OCI-LY1 (cell line): ENCODE measurements around the gene FLYWCH1.
"Not testable (repeated sequence)": the region's sequence is repeated elsewhere in the genome, so short reads cannot be mapped to it uniquely, and the experiment has no call there.

Experiments
- H2AFZ ChIP-seq: fragments of 200-600 bp; sonication (generic), shearing (Covaris generic); 2 replicates; pipeline ENCODE4 v1.6.0; 2014; ENCODE audit warnings: antibody characterized with exemption, mild to moderate bottlenecking, low read length
- H3F3A ChIP-seq: fragments of 200-600 bp; sonication (generic), shearing (Covaris generic); 2 replicates; pipeline ENCODE4 v1.6.0; 2014; ENCODE audit warnings: mild to moderate bottlenecking, antibody characterized with exemption, low read length, moderate library complexity; ENCODE audit not compliant: insufficient read depth
- H3K27ac ChIP-seq: fragments of 200-600 bp; sonication (generic); 2 replicates; pipeline ENCODE4 v1.5.1; 2014; ENCODE audit warnings: low read length, mixed run types, mild to moderate bottlenecking, low read depth; ENCODE audit not compliant: poor library complexity, severe bottlenecking
- H3K27me3 ChIP-seq: fragments of 200-600 bp; sonication (generic); 2 replicates; pipeline ENCODE4 v1.6.0; 2014; ENCODE audit warnings: antibody characterized with exemption, mild to moderate bottlenecking, low read length, moderate library complexity; ENCODE audit not compliant: insufficient read depth
- H3K36me3 ChIP-seq: fragments of 200-600 bp; sonication (generic); 2 replicates; pipeline ENCODE4 v1.6.1; 2014; ENCODE audit warnings: mild to moderate bottlenecking, antibody characterized with exemption, low read length, moderate library complexity, mixed read lengths; ENCODE audit not compliant: insufficient read depth
- H3K4me1 ChIP-seq: fragments of 200-600 bp; sonication (generic); 2 replicates; pipeline ENCODE4 v1.5.1; 2014; ENCODE audit warnings: mild to moderate bottlenecking, low read length, moderate library complexity; ENCODE audit not compliant: insufficient read depth, severe bottlenecking
- H3K4me2 ChIP-seq: fragments of 200-600 bp; sonication (generic), shearing (Covaris generic); 2 replicates; pipeline ENCODE4 v1.6.1; 2014; ENCODE audit warnings: low read length
- H3K4me3 ChIP-seq: fragments of 200-600 bp; sonication (generic); 2 replicates; pipeline ENCODE4 v1.5.1; 2014; ENCODE audit warnings: low read length, low read depth, mild to moderate bottlenecking, mixed read lengths; ENCODE audit not compliant: poor library complexity, severe bottlenecking
- H3K79me2 ChIP-seq: fragments of 200-600 bp; shearing (Covaris generic); 2 replicates; pipeline ENCODE4 v1.6.1; 2016; ENCODE audit warnings: mixed run types, low read length, mixed read lengths; ENCODE audit not compliant: insufficient read depth
- H3K9ac ChIP-seq: fragments of 200-600 bp; sonication (generic), shearing (Covaris generic); 2 replicates; pipeline ENCODE4 v1.6.1; 2014; ENCODE audit warnings: mild to moderate bottlenecking, low read length, mixed read lengths
- H3K9me2 ChIP-seq: fragments of 200-600 bp; sonication (generic), shearing (Covaris generic); 2 replicates; pipeline ENCODE4 v1.6.1; 2014; ENCODE audit warnings: low read depth, mild to moderate bottlenecking, low read length, mixed read lengths
- H3K9me3 ChIP-seq: fragments of 200-600 bp; shearing (Covaris generic); 2 replicates; pipeline ENCODE4 v1.6.1; 2014; ENCODE audit warnings: low read length, mixed read lengths
- H4K20me1 ChIP-seq: fragments of 200-600 bp; sonication (generic), shearing (Covaris generic); 2 replicates; pipeline ENCODE4 v1.6.0; 2016; ENCODE audit warnings: mild to moderate bottlenecking, low read length; ENCODE audit not compliant: insufficient read depth
- CTCF ChIP-seq: fragments of 200-600 bp; sonication (generic), shearing (Covaris generic); IDR thresholded peaks from 2 replicates; pipeline ENCODE4 v1.5.1; 2017; ENCODE audit warnings: mild to moderate bottlenecking, antibody characterized with exemption, low read length, moderate library complexity, mixed read lengths
- EZH2 ChIP-seq: fragments of 200-600 bp; sonication (generic), shearing (Covaris generic); IDR thresholded peaks from 2 replicates; pipeline ENCODE4 v1.8.0; 2017; ENCODE audit warnings: borderline replicate concordance, mixed run types, mild to moderate bottlenecking, antibody characterized with exemption, low read length, moderate library complexity, mixed read lengths

FLYWCH1 gene

GRCh38 chr16:2927010-2927646, 15.4 kb downstream of the FLYWCH1 start:
- Histone ChIP-seq H3K9ac (no peak overlapping the region), H3K9me2 (no peaks in the 10 kb centered on the region), H2AFZ (no peak overlapping the region), H3K27ac (no peak overlapping the region), H3K4me2 (peak overlapping the region; percentile 51; the same call in 1 of the 2 replicates), H3K27me3 (no peaks in the 10 kb centered on the region), H3K9me3 (no peaks in the 10 kb centered on the region), H3K79me2 (no peaks in the 10 kb centered on the region), H3F3A (no peaks in the 10 kb centered on the region), H3K36me3 (peaks cover 4% of the 10 kb centered on the region; the same call in 1 of the 2 replicates), H4K20me1 (no peaks in the 10 kb centered on the region), H3K4me3 (peak overlapping the region; percentile 25), H3K4me1 (peaks cover 4% of the 10 kb centered on the region)
- TF ChIP-seq CTCF = peak; percentile 95
- TF ChIP-seq EZH2 = no peak

- H3K36me3 ChIP-seq, H4K20me1 ChIP-seq, H3K9ac ChIP-seq: not testable (repeated sequence)
These were observed 16.4 kb downstream of the FLYWCH1 start for GRCh38 chr16:2928151-2928550.

DNA sequence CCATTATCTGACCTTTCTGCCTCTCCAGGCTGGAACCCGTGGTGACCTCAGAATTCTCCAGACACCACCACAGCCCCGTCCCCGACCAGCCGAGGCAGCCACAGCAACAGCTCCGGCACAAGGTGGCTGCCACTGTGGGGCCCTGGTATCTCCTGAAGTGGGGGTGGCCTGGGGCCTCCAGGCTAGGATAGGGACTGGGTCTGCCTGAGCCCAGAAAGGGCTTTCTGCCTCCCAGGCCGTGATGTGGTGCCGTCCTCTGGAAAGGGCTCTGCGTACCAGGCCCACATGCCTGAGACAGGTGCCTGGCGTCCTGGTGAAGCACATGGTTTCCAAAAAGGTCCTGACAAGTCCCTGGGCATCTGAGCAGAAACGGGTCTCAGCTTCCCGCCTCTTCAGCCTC, 17.1 kb downstream of the FLYWCH1 start:
- H3K9me2 ChIP-seq = no peaks in the 10 kb centered on the region
- no peak overlapping the region for H2AFZ ChIP-seq
- no peaks in the 10 kb centered on the region for H4K20me1 ChIP-seq
- no peak overlapping the region for H3K27ac ChIP-seq
- no peak for TF ChIP-seq CTCF
- TF ChIP-seq EZH2 = no peak
- no peak overlapping the region for H3K4me2 ChIP-seq
- H3K9me3 ChIP-seq = no peaks in the 10 kb centered on the region
- no peaks in the 10 kb centered on the region; the same call in 1 of the 2 replicates for H3K36me3 ChIP-seq
- H3K79me2 ChIP-seq = no peaks in the 10 kb centered on the region
- no peak overlapping the region for H3K4me3 ChIP-seq
- H3F3A ChIP-seq = no peaks in the 10 kb centered on the region
- H3K9ac ChIP-seq = no peak overlapping the region
- no peaks in the 10 kb centered on the region for H3K27me3 ChIP-seq
- H3K4me1 ChIP-seq = peaks cover 4% of the 10 kb centered on the region

More at GRCh38 chr16:2928151-2928550, 16.4 kb downstream of the FLYWCH1 start:
- H3K9me2 ChIP-seq, H3K4me2 ChIP-seq, H3F3A ChIP-seq, H3K9me3 ChIP-seq, H2AFZ ChIP-seq, H3K79me2 ChIP-seq, H3K27ac ChIP-seq, H3K27me3 ChIP-seq, H3K4me3 ChIP-seq, H3K4me1 ChIP-seq: not testable (repeated sequence)

DNA sequence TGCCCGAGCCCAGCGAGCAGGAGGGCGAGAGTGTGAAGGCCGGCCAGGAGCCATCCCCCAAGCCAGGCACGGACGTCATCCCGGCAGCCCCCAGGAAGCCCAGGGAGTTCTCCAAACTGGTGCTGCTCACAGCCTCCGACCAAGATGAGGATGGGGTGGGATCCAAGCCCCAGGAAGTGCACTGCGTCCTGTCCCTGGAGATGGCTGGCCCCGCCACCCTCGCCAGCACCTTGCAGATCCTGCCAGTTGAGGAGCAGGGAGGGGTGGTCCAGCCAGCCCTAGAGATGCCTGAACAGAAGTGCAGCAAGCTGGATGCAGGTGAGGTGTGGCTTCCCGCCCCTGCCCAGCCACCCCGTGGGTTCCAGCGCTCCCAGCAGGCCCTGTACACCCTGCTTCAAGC, 18.0 kb downstream of the FLYWCH1 start:
- Histone ChIP-seq H3K79me2 (no peaks in the 10 kb centered on the region), H3K4me2 (no peak overlapping the region), H3K36me3 (peaks cover 5% of the 10 kb centered on the region), H3K27me3 (no peaks in the 10 kb centered on the region), H3K9me3 (no peaks in the 10 kb centered on the region), H3K9me2 (no peaks in the 10 kb centered on the region), H3K4me1 (peaks cover 4% of the 10 kb centered on the region), H2AFZ (no peak overlapping the region), H4K20me1 (no peaks in the 10 kb centered on the region), H3K27ac (no peak overlapping the region), H3K4me3 (no peak overlapping the region), H3K9ac (no peak overlapping the region), H3F3A (no peaks in the 10 kb centered on the region)
- TF ChIP-seq CTCF = no peak
- no peak for TF ChIP-seq EZH2
